ENCODE results near the gene SAMD11. TPM values are rescaled to one million over a fixed set of nuclear protein-coding genes. Genes with fewer than 3 reads are reported as not detected.
"Not testable (repeated sequence)": the region's sequence is repeated elsewhere in the genome, so short reads cannot be mapped to it uniquely, and the experiment has no call there.

The SAMD11 gene
- polyA plus RNA-seq (2012; rRNA removed) = 2.1 and 3.7 TPM in 2 replicates
- polyA plus RNA-seq (2012; cell fraction: cytosol; rRNA removed) = 1.8 and 2.7 TPM in 2 replicates
- polyA plus RNA-seq (2012; cell fraction: nucleus; rRNA removed) = 16.3 and 25.0 TPM in 2 replicates

DNA sequence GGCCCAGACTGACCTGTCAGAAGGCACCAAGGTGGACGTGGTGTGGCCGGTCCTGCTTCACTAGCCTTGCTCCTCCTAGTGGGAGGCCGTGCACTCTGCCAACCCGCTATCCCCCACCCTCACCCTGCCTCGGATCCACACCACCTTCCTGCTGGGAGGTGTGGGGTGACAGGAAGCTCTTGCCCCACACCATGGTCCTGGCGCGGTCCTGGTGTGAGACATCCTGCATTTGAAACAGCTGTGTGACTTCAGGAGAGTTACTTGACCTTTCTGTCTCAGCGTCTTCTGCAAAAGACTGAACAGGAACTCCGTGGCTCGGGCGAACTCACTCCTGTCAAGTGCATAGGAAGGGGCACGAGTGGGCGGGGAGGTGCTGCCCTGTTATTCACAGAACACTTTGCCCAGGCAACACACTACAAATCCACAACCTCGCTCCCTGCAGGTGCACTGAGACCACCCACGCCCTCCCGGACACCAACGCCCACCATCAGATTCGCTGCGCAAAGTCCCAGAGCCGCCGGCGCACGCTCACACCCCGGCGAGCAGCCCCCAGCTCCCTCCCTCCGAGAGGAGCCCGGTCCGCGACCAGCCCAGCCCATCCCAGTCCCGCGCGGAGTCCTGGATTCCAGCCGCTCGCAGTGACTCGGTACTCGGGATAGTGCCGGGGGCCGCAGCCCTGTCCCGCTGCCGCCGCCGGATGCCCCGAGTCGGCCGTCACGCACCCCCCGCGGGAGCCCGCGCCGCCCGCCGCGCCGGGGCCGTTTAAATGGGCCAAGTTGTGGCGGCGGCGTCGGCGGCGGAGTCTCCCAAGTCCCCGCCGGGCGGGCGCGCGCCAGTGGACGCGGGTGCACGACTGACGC, at the start of gene SAMD11:
TSS of gene SAMD11 (plus strand) at position 793 of the 860 bp plus-strand sequence. CDS start 509 bp downstream, outside the sequence.
- ChIA-PET CTCF (interaction anchor here (0.6 to 3.2 kb wide), 8 partner anchors 8 to 339 kb away, joined by 3 to 19 read pairs (median 4); no protein-coding TSS in a partner anchor), POLR2A (interaction anchor here (0.9 to 2.1 kb wide), 2 partner anchors 17 to 18 kb away, joined by 3 to 8 read pairs; no protein-coding TSS in a partner anchor)

DNA sequence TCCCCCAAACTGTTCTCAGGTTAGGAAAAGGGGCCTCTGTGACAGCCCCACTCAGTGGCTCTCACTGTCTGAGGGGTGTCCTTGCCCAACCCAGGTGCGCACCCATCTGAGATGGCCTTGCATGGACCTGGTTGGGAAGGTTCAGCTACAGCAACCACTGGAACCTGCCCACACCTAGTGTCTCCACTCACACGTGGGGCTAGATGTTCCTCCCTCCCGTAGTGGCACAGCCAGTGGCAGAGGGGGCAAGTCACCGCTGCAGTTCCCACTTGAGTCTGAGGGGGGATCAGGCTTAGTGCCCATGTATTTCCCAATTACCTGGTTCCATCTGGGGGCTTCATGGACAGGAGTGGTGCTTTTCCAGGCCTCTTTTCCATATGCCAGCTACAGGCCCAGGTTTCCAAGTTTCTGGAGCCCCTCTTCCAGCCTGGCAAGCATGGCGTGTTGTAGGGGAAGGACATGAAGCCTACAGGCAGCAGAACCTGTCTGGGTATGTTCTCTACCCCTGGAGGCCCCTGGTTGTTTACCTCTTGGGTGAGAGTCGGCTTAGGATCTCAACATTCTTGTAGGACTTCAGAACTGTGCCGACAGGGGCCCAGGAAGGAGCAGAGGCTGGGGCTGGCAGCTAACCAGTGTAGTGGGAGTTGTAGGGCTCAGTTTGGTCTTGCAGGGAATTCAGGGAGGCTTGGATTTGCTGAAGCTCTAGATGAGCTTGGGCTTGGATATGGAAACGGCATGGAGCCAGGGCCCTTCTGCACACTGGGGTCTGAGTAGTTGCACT, 47.1 kb upstream of the SAMD11 start:
- POLR2A ChIA-PET; H3F3A ChIP-seq (replicated peaks; ENCODE audit: insufficient read depth); H3K4me3 ChIP-seq (ENCODE audit: low read depth in 2 of 2, low read length in 1 of 2); H3K27me3 ChIP-seq (ENCODE audit: insufficient read depth); H3K4me2 ChIP-seq; H3K36me3 ChIP-seq (replicated peaks in 1 of 2; ENCODE audit: control insufficient read depth in 1 of 2, insufficient read depth in 2 of 2, low read length in 1 of 2); DNase-seq; H3K9ac ChIP-seq; H3K9me2 ChIP-seq; H3K4me1 ChIP-seq (ENCODE audit: control insufficient read depth in 1 of 2, insufficient read depth in 2 of 2, low read depth in 1 of 2, low read length in 1 of 2); H3K27ac ChIP-seq (ENCODE audit: low read depth in 2 of 2, low read length in 1 of 2); H3K79me2 ChIP-seq (ENCODE audit: insufficient read depth); H2AFZ ChIP-seq (ENCODE audit: low read depth); H3K9me3 ChIP-seq; H4K20me1 ChIP-seq (ENCODE audit: insufficient read depth): not testable (repeated sequence)
- 67% methylated on average over 8 of the region's 8 CpGs for WGBS (ENCODE audit: low lambda C conversion rate)
- CTCF ChIA-PET = interaction anchor here (1.1 kb wide), 1 partner anchor 28 kb away, joined by 3 read pairs; no protein-coding TSS in a partner anchor

More for the DNA sequence above, at the start of gene SAMD11:
- Histone ChIP-seq H2AFZ (ENCODE audit: low read depth) (no peak within 1 kb of the TSS), H3K27ac (ENCODE audit: low read depth in 2 of 2, low read length in 1 of 2) (no peak within 1 kb of the TSS), H3F3A (replicated peaks; ENCODE audit: insufficient read depth) (peaks cover 4% of the 10 kb centered on the region), H3K4me2 (peak within 1 kb of the TSS; percentile 78), H3K27me3 (ENCODE audit: insufficient read depth) (no peaks in the 10 kb centered on the region), H3K9me2 (no peaks in the 10 kb centered on the region), H4K20me1 (ENCODE audit: insufficient read depth) (0 out of 2 replicates have a peak, but pooled peaks cover 7% of the 10 kb centered on the region), H3K36me3 (replicated peaks in 1 of 2; ENCODE audit: control insufficient read depth in 1 of 2, insufficient read depth in 2 of 2, low read length in 1 of 2) (no peaks in the 10 kb centered on the region), H3K9me3 (no peaks in the 10 kb centered on the region), H3K4me3 (ENCODE audit: low read depth in 2 of 2, low read length in 1 of 2) (peak within 1 kb of the TSS; percentile 49 to 51; a peak in 3 of 4 replicates), H3K79me2 (ENCODE audit: insufficient read depth) (peaks cover 5% of the 10 kb centered on the region; the same call in 1 of the 2 replicates), H3K4me1 (ENCODE audit: control insufficient read depth in 1 of 2, insufficient read depth in 2 of 2, low read depth in 1 of 2, low read length in 1 of 2) (peaks cover 8 to 47% of the 10 kb centered on the region in 2 experiments; a peak in 2 of 4 replicates), H3K9ac (no peak within 1 kb of the TSS; the same call in 1 of the 2 replicates)
- 11% methylated on average over 39 of the region's 72 CpGs for WGBS (ENCODE audit: low lambda C conversion rate)
- peak; percentile 85 for DNase-seq
- TF ChIP-seq CHD2 (IDR thresholded peaks at IDR 0.05; ENCODE audit: low read length, partially characterized antibody) (no peak), EP300 (IDR thresholded peaks at IDR 0.05; ENCODE audit: borderline replicate concordance in 1 of 2, low read depth in 1 of 2, low read length in 1 of 2) (0 out of 4 replicates have a peak, but pooled peaks of 1 of the 2 experiments have one; percentile 19), PBX3 (IDR thresholded peaks at IDR 0.05) (peak; percentile 22; the same call in 1 of the 2 replicates)

- POLR2A ChIA-PET; H3K9me3 ChIP-seq; H3K27ac ChIP-seq (ENCODE audit: low read depth in 2 of 2, low read length in 1 of 2); H3K4me2 ChIP-seq; H3K36me3 ChIP-seq (replicated peaks in 1 of 2; ENCODE audit: control insufficient read depth in 1 of 2, insufficient read depth in 2 of 2, low read length in 1 of 2); H4K20me1 ChIP-seq (ENCODE audit: insufficient read depth); H3K4me3 ChIP-seq (ENCODE audit: low read depth in 2 of 2, low read length in 1 of 2); H3K27me3 ChIP-seq (ENCODE audit: insufficient read depth); H3K9ac ChIP-seq; H3K4me1 ChIP-seq (ENCODE audit: control insufficient read depth in 1 of 2, insufficient read depth in 2 of 2, low read depth in 1 of 2, low read length in 1 of 2); H3F3A ChIP-seq (replicated peaks; ENCODE audit: insufficient read depth); H3K79me2 ChIP-seq (ENCODE audit: insufficient read depth); H2AFZ ChIP-seq (ENCODE audit: low read depth); H3K9me2 ChIP-seq; DNase-seq: not testable (repeated sequence)
- WGBS (ENCODE audit: low lambda C conversion rate) = 53% methylated on average over 4 of the region's 5 CpGs
- CTCF ChIA-PET = interaction anchor here (1.1 kb wide), 1 partner anchor 28 kb away, joined by 3 read pairs; no protein-coding TSS in a partner anchor
These were observed 46.3 kb upstream of the SAMD11 start for GRCh38 chr1:877209-877986.

DNA sequence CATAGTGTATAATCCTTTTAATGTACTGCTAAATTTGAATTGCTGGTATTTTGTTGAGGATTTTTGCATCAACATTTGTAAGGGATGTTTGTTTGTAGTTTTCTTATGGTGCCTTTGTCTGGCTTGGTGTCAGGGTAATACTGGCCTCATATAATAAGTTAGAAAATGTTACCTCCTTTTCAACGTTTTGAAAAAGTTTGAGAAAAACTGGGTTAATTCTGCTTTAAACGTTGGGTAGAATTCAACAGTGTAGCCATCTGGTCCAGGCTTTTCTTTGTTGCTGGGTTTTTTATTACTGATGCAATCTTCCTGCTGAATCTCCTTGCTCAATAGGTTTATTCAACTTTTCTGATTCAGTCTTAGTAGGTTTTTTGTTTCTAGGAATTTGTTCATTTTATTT, 43.2 kb upstream of the SAMD11 start:
- H4K20me1 ChIP-seq (ENCODE audit: insufficient read depth); H3K4me1 ChIP-seq (ENCODE audit: control insufficient read depth in 1 of 2, insufficient read depth in 2 of 2, low read depth in 1 of 2, low read length in 1 of 2); H3F3A ChIP-seq (replicated peaks; ENCODE audit: insufficient read depth); CTCF ChIA-PET; H3K4me2 ChIP-seq; H3K9ac ChIP-seq; POLR2A ChIA-PET; H3K27me3 ChIP-seq (ENCODE audit: insufficient read depth); H3K36me3 ChIP-seq (replicated peaks in 1 of 2; ENCODE audit: control insufficient read depth in 1 of 2, insufficient read depth in 2 of 2, low read length in 1 of 2); H3K4me3 ChIP-seq (ENCODE audit: low read depth in 2 of 2, low read length in 1 of 2); DNase-seq; H3K79me2 ChIP-seq (ENCODE audit: insufficient read depth); H3K27ac ChIP-seq (ENCODE audit: low read depth in 2 of 2, low read length in 1 of 2); H3K9me2 ChIP-seq; H3K9me3 ChIP-seq; H2AFZ ChIP-seq (ENCODE audit: low read depth): not testable (repeated sequence)
- WGBS (ENCODE audit: low lambda C conversion rate) = 2% methylated on average over 2 of the region's 2 CpGs

DNA sequence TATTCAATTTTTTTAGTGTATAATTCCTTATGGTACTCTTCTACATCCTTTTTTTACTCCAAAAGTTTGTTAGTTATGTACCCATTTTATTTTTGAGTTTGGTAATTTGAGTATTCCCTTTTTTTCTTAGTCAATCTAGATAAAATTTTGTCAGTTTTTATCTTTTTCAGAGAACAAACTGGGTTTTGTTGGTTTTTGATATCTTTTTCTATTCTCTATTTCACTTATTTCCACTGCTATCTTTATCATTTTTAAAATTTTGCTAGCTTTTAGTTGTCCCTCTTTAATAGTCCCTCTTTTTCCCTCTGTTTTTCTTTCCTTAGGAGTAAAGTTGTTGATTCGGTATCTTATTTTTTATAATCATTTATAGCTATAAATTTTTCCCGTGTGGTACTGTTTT, 42.8 kb upstream of the SAMD11 start:
- CTCF ChIA-PET = interaction anchor here (0.7 kb wide), 1 partner anchor 10 kb away, joined by 3 read pairs; no protein-coding TSS in a partner anchor
- POLR2A ChIA-PET; H3K27ac ChIP-seq (ENCODE audit: low read depth in 2 of 2, low read length in 1 of 2); H4K20me1 ChIP-seq (ENCODE audit: insufficient read depth); DNase-seq; H3K9ac ChIP-seq; H3K9me3 ChIP-seq; H3K4me3 ChIP-seq (ENCODE audit: low read depth in 2 of 2, low read length in 1 of 2); H3F3A ChIP-seq (replicated peaks; ENCODE audit: insufficient read depth); H3K9me2 ChIP-seq; H3K4me1 ChIP-seq (ENCODE audit: control insufficient read depth in 1 of 2, insufficient read depth in 2 of 2, low read depth in 1 of 2, low read length in 1 of 2); H3K4me2 ChIP-seq; H2AFZ ChIP-seq (ENCODE audit: low read depth); H3K27me3 ChIP-seq (ENCODE audit: insufficient read depth); H3K79me2 ChIP-seq (ENCODE audit: insufficient read depth); H3K36me3 ChIP-seq (replicated peaks in 1 of 2; ENCODE audit: control insufficient read depth in 1 of 2, insufficient read depth in 2 of 2, low read length in 1 of 2): not testable (repeated sequence)
- 38% methylated on average over 2 of the region's 2 CpGs for WGBS (ENCODE audit: low lambda C conversion rate)
